Activated CD4-positive, alpha-beta T cell treated with anti-CD3 and anti-CD28 coated beads for 24 hours (primary cell): ENCODE data around the gene DOCK9.

Experiments used
- DNase-seq, 2 donors: peaks; one replicate each; pipeline ENCODE4 v3.0.0-alpha.2; 2020; ENCODE audit warnings: low read depth in 2 of 2

Gene DOCK9

DNA sequence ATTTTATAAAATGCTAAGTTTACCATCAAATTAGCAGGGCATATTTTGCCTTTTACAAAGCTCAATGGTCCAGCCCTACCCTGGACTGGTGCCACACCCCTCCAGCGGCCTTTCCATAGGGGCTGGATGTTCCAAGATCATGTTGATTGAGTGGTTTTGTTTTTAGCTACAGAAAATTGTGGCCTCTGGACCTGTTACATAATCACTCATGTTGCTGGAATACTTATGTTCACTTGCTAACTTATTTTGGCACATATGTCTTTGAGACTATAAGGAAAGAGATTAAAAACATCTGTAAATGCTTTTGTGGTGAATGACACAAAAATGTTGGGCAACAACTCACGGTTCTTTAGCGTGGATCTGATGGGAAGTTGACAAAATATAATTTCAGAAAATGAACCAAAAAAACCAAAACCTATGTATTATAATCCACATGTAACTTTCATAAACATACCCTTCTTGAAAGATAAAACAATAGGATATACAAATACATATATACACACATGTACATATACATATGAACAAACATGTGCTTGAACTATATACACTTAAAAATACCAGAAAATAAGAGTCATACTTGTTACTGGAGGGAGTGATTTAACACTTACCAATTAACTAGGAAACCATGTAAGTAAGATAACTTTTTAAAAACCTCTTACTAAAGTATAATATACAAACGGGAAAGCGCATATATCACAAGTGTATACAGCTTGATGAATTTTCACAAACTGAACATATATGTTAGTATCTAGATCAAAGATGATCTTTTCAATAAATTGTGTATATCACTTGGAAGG lies 178.8 kb downstream of the DOCK9 start:
- DNase-seq, result no peak

- DNase-seq, result no peak
Measured at GRCh38 chr13:98797456-98797855, 180.4 kb downstream of the DOCK9 start.

DNA sequence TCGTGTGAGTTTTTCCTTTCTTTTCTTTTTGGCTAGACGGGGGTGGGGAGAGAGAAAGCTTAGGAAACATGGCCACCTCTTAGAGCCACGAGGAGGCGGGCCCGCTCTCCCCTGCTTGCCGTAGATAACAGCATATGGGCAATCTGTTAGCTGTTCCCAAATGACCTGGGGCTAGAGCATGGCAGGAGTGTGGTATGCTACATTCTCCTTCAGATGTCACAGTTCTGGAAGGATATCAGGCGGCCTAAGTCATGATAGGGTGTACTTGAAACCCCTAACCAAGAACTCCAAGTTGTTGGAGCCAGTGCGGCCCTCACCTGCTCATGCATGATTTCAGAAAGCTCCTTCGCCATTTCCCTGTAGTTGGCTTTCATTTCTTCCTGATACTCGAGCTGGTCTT lies 181.1 kb downstream of the DOCK9 start:
- DNase-seq, result no peak

GRCh38 chr13:98796191-98796590 lies 181.7 kb downstream of the DOCK9 start:
- DNase-seq, result no peak

- DNase-seq, result no peak
Measured at GRCh38 chr13:98795220-98795619, 182.6 kb downstream of the DOCK9 start.

DNA sequence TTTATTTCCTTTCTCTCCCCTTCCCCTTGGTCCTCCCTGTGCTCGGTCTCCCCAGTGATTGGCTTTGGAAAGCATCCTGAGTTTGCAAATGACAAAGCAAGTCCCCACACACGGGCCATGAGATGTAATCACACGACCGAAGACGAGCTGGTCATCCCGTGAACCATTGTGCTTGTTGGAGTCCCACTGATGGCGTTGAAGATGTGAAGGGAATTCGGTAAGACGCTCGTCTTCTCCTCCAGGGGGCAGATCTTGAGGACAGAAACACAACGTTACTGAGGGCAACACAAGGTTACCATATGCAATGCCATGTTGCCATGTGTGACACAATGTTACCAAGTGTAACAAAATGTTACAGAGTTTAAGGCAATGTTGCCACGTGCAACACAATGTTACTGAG lies 183.4 kb downstream of the DOCK9 start:
- DNase-seq, result no peak

DNA sequence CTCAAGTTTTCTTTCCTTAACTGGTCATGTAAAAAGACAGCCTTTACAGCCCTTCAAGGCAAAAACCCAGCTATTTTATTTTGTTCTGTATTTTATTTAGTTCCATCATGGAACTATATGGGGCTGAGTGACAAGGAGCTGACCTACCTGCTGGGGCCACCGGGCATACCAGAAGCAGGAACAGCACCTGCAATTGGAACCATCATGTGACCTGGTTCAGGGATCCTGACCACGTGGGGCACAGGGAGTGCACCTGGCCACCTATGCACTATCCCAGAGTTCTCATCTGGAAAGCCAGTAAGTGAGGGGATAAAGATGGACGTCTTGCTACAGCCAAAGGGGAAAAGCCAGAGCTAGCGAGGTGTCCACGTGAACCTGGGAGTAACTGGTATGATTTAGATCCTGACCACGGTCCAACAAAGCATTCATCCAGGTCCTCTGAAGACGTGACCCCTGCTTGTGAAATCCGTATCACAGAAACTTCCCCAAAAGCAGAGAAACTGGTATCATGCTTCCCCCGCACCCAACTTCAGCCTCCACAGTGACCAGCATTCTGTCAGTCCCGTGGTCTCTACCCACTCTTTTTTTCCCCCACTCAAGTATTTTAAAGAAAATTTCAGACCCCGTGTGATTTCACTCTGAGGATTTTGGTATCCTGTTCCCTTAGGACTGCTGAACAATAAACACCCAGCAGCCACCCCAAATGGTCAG lies 184.9 kb downstream of the DOCK9 start:
- DNase-seq, result no peak

DNA sequence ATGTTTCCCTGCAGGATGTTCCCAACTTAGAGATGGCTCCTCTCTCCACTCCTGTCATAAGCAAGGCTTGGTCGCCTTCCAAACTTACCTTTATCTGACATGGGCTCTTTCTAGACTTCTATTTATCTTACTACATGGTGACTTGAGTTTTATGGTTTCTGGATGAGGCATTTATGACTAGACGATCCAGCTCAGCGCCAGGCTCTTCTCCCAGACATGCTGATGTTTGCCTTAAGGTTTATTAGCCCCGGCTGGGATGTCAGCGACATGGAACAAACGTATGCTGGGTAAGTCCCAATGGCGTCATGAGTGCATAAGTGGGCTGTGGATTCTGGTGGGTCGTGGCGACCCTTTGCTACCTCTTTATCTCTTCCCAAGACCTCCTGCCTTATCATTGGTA lies 185.5 kb downstream of the DOCK9 start:
- no peak for DNase-seq

DNA sequence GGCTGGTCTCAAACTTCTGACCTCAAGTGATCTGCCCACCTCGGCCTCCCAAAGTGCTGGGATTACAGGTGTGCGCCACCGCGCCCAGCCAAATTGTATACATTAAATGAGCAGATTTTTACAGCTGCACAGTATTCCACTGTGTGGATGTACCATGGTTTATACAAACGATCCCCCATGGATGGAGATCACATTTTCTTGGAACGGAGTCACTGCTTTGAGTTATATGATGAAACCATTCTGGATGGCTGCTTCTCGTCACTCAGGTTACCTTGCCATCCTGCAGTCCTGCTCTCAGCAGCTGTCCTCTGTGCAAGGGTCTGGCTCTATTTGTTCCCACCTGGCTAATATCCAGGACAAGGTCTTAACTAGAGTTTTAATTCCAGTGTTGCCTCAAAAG lies 186.3 kb downstream of the DOCK9 start:
- DNase-seq, result no peak

- no peak for DNase-seq
Measured at GRCh38 chr13:98787996-98788395, 189.9 kb downstream of the DOCK9 start.

DNA sequence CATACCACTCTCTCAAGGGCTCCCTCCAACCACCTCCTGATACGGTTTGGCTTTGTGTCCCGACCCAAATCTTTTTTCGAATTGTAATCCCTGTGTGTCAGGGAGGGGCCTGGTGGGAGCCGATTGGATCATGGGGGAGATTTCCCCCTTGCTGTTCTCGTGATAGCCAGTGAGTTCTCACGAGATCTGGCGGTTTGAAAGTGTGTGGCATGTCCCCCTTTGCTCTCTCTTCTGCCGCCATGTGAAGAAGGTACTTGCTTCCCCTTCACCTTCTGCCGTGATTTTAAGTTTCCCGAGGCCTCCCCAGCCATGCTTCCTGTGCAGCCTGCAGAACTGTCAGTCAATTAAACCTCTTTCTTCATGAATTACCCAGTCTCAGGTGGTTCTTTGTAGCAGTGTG lies 190.7 kb downstream of the DOCK9 start:
- no peak for DNase-seq

GRCh38 chr13:98786023-98786422 lies 191.8 kb downstream of the DOCK9 start:
- no peak for DNase-seq

GRCh38 chr13:98785405-98785804 lies 192.5 kb downstream of the DOCK9 start:
- no peak for DNase-seq

DNA sequence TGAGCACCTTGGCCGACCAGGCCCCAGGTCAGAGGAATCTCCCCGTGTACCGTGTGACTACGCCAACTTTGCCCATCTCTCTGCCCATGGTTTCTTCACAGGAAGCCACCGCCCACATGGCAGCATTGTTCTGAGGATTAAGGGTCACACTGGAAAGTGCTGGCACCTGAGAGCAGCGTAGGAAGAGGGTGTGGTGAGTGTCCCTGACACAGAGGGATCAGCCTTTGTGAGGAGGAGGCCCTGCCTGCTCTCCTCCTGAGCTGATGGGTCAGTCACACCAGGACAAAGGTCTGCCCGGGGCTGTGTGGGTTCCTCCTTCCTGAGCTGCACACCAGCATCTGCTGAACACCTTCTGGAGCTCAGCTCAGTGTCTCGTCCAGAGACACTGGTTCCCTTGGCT lies 193.2 kb downstream of the DOCK9 start:
- DNase-seq, result no peak

GRCh38 chr13:98783856-98784478 lies 193.9 kb downstream of the DOCK9 start:
- no peak for DNase-seq

DNA sequence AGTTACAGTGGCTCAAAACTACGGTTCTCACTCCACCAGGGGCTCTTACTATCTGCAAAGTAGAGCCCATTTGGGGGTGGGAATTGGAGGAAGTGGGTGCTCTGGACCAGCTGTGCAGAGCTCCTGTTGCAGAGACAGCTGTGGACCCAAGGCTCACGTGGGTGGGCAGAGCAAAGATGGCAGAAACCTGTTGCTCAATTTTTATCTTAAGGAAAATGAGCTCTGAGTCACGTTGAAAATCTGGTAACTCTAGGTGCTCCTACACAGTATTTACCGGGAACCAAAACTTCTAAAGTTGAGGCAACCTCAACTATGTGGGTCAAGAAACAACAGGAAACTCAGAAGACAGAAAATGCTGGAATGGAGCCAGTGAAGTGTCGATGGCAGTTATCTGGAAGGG lies 195.2 kb downstream of the DOCK9 start:
- DNase-seq, result no peak

GRCh38 chr13:98781905-98782304 lies 196.0 kb downstream of the DOCK9 start:
- no peak for DNase-seq

- no peak for DNase-seq
Measured at GRCh38 chr13:98781470-98781869, 196.4 kb downstream of the DOCK9 start.

- no peak for DNase-seq
Measured at GRCh38 chr13:98781045-98781444, 196.8 kb downstream of the DOCK9 start.

- no peak for DNase-seq
Measured at GRCh38 chr13:98780451-98780850, 197.4 kb downstream of the DOCK9 start.

- no peak for DNase-seq
Measured at GRCh38 chr13:98779695-98780094, 198.2 kb downstream of the DOCK9 start.

DNA sequence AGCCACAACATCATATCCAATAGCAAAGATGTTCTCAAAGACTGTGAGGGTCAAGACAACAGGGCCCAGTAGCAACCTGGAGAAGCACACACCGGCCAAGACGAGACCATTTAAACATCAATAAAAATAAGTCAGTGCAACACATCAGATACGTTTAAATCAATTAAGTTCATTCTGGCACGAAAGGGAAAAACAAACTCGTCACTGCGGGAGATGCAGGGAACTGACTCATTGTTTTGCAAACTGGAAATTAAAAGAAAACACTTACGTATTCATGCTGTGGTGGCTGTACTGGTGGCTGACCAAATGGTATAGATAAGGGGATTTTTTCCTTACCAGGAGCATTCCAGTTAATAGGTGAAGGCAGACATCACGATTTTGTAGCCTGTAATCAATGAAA lies 199.1 kb downstream of the DOCK9 start:
- no peak for DNase-seq

GRCh38 chr13:98776644-98777043 lies 201.2 kb downstream of the DOCK9 start:
- no peak for DNase-seq
